GM12892 (cell line): Measurements from ENCODE around the gene NHS.
"Not testable (repeated sequence)": the region's sequence is repeated elsewhere in the genome, so short reads cannot be mapped to it uniquely, and the experiment has no call there.

Experiments
- DNase-seq: peaks from one replicate; pipeline ENCODE4 v3.0.0; 2011; ENCODE audit not compliant: insufficient read length
- FAIRE-seq: peaks from 2 replicates; lab custom pipeline; 2011; peaks lifted over from hg19 to GRCh38; lab: Jason Lieb, UNC
- POLR2A ChIP-seq: IDR thresholded peaks from 2 replicates; pipeline ENCODE4 v1.6.1; 2011; ENCODE audit warnings: low read depth, low read length, control low read depth
- POLR2AphosphoS5 ChIP-seq: IDR thresholded peaks from 2 replicates; pipeline ENCODE4 v1.6.1; 2011; ENCODE audit warnings: low read depth, low read length, control low read depth
- TAF1 ChIP-seq: IDR thresholded peaks from 2 replicates; pipeline ENCODE4 v1.6.1; 2011; ENCODE audit warnings: low read depth, mild to moderate bottlenecking, control low read depth, low read length, borderline replicate concordance

The NHS gene

DNA sequence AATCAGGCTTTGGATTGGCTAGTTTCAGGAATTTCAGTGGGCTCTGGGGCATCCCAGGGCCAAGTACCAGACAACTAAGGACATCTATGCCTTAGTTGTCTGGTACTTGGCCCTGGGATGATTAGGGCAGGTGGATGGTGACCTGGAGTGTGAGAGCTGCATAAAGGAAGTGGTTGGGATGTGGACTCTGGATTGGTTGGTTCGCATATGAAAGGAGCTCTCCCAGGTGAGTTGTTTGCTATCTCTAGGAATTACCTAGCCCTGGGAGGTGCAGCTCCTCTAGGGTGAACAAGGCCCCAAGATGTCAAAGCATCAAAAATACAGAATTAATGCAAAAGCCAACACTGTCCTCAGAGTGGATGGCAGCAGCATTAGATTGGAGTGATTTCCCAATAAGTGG lies 109.6 kb downstream of the NHS start:
- FAIRE-seq: no peak
- no peak for TF ChIP-seq TAF1

DNA sequence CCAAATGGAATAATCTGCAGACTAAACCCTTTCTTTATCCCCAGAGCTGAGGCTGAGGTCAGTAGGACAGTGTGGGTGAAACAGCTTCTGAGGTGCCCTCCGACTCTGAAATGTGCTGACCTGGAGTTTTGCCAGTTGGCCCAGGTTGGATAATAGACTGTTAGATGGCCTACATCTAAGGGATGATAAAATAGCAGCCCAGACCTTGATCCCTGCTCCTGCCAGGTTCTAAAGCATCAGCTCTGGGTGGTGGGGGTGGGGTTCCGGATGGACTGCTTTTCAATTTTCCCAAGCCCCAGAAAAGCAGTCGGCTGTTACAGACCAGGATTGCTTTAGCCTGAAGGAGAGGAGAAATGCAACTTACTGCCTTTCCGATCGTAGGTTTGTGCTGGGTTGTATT lies 110.4 kb downstream of the NHS start:
- no peak for DNase-seq
- no peak for FAIRE-seq
- TF ChIP-seq TAF1 (no peak), POLR2A (no peak), POLR2AphosphoS5 (no peak)

More for the DNA sequence above, 109.6 kb downstream of the NHS start:
- DNase-seq: no peak

DNA sequence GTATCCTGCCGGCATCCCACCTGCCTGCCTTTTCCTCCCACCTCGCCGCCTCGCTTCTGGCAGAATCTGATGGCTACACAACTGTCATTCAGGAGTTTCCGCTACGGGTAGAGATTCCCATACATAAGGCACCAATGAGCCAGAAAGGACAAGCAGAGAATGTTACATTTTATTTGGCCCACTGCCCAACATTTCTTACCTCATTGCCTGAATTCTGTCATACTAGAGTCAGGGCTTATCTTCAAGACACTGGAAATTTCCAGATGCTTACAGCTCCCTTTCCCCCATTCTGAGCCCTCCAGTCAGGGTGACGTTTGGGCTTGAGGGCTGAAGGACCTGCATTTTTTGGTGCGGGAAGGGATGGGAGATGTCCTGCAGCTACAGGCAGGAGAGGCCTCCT lies 113.0 kb downstream of the NHS start:
- no peak for FAIRE-seq
- TF ChIP-seq POLR2A (no peak), TAF1 (no peak), POLR2AphosphoS5 (no peak)
- no peak for DNase-seq

DNA sequence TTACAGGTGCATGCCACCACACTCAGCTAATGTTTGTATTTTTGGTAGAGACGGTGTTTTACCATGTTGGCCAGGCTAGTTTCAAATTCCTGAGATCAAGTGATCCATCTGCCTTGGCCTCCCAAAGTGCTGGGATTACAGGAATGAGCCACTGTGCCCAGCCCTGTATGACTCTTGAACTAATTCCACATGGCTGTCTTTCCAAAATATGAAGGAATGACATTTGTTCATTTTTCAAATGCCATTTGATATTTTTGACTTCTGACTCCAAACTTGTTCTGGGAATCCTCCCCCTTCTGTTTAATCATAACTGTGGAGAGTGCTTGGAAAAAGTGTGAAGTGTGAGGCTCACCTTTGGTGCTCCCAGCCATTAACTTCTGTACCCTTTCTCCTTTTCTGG lies 119.2 kb downstream of the NHS start:
- DNase-seq (no peak), FAIRE-seq (no peak)
- TF ChIP-seq POLR2AphosphoS5: no peak
- no peak for TF ChIP-seq TAF1
- TF ChIP-seq POLR2A: no peak

DNA sequence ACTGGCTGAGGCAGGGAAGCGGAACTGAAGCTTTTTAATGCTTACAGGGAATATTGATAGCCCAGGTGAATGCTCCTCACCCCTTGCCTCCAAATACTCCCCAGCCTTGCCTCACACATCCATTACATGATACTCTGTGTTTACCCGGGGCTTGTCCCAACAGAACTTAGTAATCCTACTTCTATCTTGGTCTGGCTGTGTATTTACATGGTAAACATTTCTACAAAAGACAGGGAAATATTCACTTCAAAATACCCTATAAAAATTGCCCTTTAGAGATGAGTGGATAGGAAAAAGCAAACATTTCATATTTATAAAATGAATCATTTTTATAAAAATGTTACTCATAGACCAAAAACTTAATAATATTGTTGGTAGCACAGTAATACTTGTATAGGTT lies 120.1 kb downstream of the NHS start:
- DNase-seq (no peak), FAIRE-seq (no peak)
- no peak for TF ChIP-seq POLR2A
- TF ChIP-seq POLR2AphosphoS5: no peak
- TF ChIP-seq TAF1: no peak

DNA sequence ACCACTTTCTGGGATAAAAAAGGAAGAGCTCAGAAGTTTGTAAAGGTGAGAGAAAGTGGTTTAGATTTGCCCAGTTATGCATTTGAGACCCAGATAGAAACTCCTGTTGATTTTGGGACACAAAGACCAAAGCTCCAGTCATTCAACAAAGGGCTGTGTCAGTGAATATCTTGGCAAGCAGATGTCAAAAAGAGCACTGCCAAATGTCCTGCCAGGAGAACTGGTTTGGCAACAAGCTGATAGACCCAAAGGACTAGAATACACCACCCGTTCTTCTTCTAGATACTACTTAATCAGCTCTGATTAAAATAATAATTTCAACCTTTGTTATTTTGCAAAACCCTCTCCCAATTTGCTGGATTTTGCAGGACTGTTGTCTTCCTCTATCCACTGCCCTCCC lies 121.4 kb downstream of the NHS start:
- DNase-seq (no peak), FAIRE-seq (no peak)
- TF ChIP-seq TAF1 (no peak), POLR2AphosphoS5 (no peak), POLR2A (no peak)

DNA sequence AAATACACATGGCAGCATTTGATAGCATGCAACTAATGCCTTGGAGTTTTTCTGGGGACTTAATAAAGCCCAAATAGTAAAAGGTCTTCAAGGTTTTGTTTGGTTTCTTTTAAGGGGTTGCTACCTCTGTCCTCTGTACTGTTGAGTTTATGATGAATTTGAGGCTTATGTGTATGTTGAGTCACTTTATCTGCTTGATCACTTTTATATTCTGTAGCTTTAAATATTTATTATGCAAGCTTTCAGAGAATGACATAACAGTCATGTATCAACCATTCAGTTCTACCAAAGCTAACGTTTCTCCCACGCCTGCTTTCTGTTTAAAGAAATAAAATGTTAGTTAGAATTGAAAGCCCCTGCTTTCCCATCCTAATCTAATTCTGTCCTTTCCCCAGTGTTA lies 122.2 kb downstream of the NHS start:
- DNase-seq: no peak
- FAIRE-seq: no peak
- TF ChIP-seq POLR2AphosphoS5: no peak
- TF ChIP-seq TAF1: no peak
- TF ChIP-seq POLR2A: no peak

DNA sequence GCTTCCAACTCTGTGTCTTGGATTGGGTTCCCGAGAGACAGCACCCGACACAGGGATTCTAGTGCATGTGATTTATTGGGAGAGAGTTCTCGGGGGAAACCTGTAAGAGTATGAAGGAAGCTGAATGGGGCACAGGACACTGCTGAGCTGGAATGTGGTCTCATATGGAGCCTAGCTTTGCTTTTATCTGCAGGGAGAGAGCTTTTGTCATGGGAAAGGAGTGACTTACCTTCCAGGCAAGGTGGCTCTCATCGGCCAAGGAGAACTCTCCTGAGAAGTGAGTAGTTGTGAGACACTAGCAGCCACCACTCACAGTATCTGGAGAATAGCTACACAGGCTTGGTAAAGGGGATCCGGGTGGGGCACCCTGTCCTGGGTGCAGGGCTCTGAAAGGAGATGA lies 124.5 kb downstream of the NHS start:
- DNase-seq (no peak), FAIRE-seq (no peak)
- TF ChIP-seq POLR2AphosphoS5: no peak

DNA sequence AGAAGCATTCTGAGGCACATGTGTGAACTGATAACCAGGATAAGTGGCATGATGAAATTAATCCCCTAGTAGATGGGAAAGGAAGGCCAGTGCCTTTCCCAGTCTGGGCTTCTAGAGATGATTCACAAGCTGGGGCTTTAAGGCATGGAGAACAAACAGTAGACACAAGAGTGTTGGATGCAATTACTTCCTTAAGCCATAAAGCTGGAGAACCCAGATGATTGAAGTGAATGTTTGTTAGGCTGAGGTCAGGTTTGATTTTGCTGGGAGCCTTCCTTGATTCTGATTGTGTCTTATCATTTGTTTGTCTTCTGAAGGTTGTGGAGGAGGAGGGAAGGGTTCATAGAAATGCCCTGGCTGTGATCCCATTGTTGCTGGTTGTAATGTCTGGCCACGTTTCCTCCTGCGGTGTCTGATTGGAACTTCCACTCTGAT lies 125.2 kb downstream of the NHS start:
- no peak for FAIRE-seq
- no peak for TF ChIP-seq TAF1
- TF ChIP-seq POLR2AphosphoS5: no peak
- no peak for TF ChIP-seq POLR2A
- no peak for DNase-seq

DNA sequence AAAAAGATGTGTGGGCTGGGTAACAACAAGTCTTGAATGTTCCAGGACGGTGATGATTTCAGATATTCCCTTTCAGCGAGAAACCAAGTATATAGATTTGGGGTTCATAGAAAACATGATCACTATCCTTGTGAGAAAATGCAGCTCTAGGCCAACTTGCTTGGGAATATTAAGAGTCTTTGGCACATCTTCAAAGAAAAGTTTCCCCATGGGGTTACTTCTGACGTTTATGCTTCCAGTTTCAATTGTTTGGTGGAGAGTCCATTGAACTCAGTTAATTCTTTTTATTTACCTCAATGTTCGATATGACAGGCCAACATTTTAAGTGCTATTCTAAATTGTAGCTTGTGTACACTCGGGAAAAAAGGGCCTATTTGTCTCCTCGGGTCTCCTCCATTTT lies 126.7 kb downstream of the NHS start:
- FAIRE-seq: no peak
- TF ChIP-seq POLR2AphosphoS5 (no peak), TAF1 (no peak), POLR2A (no peak)
- no peak for DNase-seq

DNA sequence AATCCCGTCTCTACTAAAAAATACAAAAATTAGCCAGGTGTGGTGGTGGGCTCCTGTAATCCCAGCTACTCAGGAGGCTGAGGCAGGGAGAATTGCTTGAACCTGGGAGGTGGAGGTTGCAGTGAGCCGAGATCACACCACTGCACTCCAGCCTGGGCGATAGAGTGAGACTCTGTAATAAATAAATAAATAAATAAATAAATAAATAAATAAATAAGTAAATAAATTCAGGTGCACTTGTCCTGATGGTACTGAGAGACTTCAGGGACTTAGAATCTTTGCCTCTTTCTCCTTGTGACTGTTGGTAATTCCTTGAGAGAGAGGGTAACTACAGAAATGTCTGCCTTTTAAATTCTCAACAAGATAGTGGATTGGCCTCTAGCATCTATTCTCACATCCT lies 131.4 kb downstream of the NHS start:
- DNase-seq, FAIRE-seq: not testable (repeated sequence)

DNA sequence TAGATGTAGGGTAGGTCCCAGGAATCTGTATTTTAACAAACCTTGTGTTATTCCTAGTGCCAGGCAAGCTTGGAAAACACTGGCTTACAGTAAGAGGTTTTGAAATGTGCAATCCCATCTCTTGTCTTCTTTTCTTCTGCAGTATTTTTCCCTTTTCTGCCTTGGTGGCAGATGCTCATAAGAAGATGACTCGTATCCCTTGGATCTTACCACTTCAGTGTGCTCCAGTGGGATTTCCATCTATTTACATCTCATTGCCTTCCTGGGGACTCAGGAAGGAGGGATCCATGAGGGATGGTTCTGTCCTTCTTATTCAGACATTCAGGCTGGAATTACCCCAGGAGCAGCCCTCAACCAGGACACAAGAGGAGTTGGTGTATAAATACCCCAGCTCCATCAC lies 136.6 kb downstream of the NHS start:
- TF ChIP-seq POLR2AphosphoS5 (no peak), TAF1 (no peak), POLR2A (no peak)
- FAIRE-seq: no peak
- no peak for DNase-seq

DNA sequence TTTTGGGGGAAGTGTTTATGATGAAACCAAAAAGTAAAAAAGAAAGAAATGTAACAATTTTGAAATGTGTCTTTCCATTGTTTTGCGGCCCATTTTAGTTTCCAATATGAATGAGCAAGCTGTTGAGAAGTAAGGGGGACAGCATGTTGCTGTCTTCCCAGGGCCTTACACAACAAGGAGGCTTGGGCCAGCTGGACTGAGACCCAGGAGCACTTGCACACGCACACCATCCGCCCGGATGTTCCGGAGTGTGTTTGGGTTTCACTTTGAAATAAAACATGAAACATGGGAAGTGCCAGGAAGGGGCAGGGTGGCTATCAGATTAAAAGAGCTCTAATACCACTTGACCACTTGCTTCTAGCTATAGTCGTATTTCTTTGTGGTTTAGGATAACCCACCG lies 144.4 kb downstream of the NHS start:
- no peak for DNase-seq
- TF ChIP-seq TAF1 (no peak), POLR2AphosphoS5 (no peak), POLR2A (no peak)
- FAIRE-seq: no peak

DNA sequence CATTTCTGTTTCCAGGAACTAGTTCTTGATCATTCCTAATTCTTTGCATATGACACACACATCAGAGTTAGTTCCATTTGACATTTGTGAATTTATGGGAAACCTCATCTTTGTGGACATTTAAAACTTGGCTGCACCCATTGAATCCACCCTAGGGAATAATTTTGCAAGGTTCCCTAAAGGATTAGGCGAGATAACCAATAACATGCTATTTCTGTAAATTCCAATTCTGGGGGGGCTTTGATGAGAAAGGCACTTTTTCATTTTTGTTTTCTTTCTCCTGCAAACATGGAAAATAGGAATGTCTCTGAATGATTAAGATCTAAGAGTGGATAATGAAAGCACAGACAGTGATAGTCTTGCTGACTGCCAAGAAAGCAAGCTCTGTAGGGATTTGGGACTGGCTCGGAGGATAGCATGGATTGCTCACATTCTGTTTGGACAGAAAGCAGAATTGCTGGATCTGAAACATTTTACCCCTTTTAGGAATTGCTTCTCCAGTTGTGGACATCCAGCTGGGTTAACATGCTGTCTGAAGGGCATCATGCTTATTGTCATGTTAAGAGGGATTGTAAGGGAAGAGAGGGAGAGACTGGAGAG lies 145.1 kb downstream of the NHS start:
- TF ChIP-seq POLR2AphosphoS5: no peak
- FAIRE-seq: no peak
- DNase-seq: no peak
